K562 (cell line): ENCODE results near the gene ABHD16A. TPM values are rescaled to one million over a fixed set of nuclear protein-coding genes. Genes with fewer than 3 reads are reported as not detected.

Source experiments
- BCL6 ChIP-seq: fragments of 250-450 bp; sonication (Bioruptor Pico); IDR thresholded peaks from 2 replicates; pipeline ENCODE4 v1.4.0; 2020
- CHD7 ChIP-seq: fragments of 200-600 bp; sonication (generic); IDR thresholded peaks from one replicate; pipeline ENCODE4 v1.6.1; 2012; ENCODE audit warnings: mild to moderate bottlenecking, low read depth, low read length, inconsistent platforms
- HMGXB4 ChIP-seq: sonication (generic); formaldehyde crosslinking; IDR thresholded peaks from 2 replicates; pipeline ENCODE4 v1.8.1; 2023; ENCODE audit warnings: mild to moderate bottlenecking, missing genetic modification reagents
- MITF ChIP-seq: IDR thresholded peaks from 2 replicates; pipeline ENCODE4 v1.6.1; 2014; ENCODE audit warnings: antibody characterized with exemption
- NBN ChIP-seq: fragments of 450-650 bp; IDR thresholded peaks from 2 replicates; pipeline ENCODE4 v1.6.1; 2016; ENCODE audit warnings: low read depth, mild to moderate bottlenecking
- POLR3G ChIP-seq: IDR thresholded peaks from 2 replicates; pipeline ENCODE4 v1.6.1; 2011; ENCODE audit not compliant: insufficient read length, insufficient replicate concordance; ENCODE audit errors: extremely low read depth
- SOX6 ChIP-seq: fragments of 450-650 bp; IDR thresholded peaks from 2 replicates; pipeline ENCODE4 v1.6.1; 2014; ENCODE audit warnings: mild to moderate bottlenecking
- THRAP3 ChIP-seq: fragments of 450-650 bp; IDR thresholded peaks from 2 replicates; pipeline ENCODE4 v1.6.1; 2016; ENCODE audit warnings: mild to moderate bottlenecking, inconsistent platforms, borderline replicate concordance
- ZNF436 ChIP-seq: fragments of 250-450, 450-650 bp; sonication (Bioruptor Pico); formaldehyde crosslinking; IDR thresholded peaks from 2 replicates; pipeline ENCODE4 v1.7.0; 2020; ENCODE audit warnings: mild to moderate bottlenecking
- ZNF444 ChIP-seq: fragments of 250-450 bp; sonication (Bioruptor Pico); IDR thresholded peaks from 2 replicates; pipeline ENCODE4 v1.4.0; 2020; ENCODE audit warnings: mild to moderate bottlenecking, moderate library complexity
- ZNF589 ChIP-seq: fragments of 200-800 bp; sonication (Bioruptor generic); IDR thresholded peaks from 2 replicates; pipeline ENCODE4 v1.6.1; 2016; ENCODE audit warnings: low read depth, missing genetic modification characterization, missing compliant biosample characterization
- polyA plus RNA-seq, 8 experiments: library from polyadenylated mRNA; depleted of rRNA in 4 of 8; stranded (reverse) in 5 of 8; unstranded in 3 of 8; fragments of >200 nt; fragmentation: Nextera tagmentation in 2 of 8; fragmentation: Illumina TruSeq in 1 of 8; extraction: Ambion mirVana in 2 of 8; extraction: Trizol in 1 of 8; gene quantifications; 2 replicates each; pipeline versions ENCODE4 v1.2.1 to v1.2.3, GENCODE V29; 2011 to 2014; ENCODE audit warnings: inconsistent platforms in 1 of 8, missing spikeins in 1 of 8
- total RNA-seq, 7 experiments: library from RNA; depleted of rRNA in 6 of 7; stranded (reverse); fragments of >200 nt in 6 of 7; fragmentation: Illumina TruSeq in 2 of 7; extraction: Trizol in 2 of 7; gene quantifications; 2 replicates each; pipeline versions ENCODE4 v1.2.1 to v1.2.3, GENCODE V29; 2011 to 2021; ENCODE audit warnings: low replicate concordance in 1 of 7

Gene ABHD16A
- total and polyA plus RNA-seq, 9 of the 15 experiments (the other 6 are each of a cell fraction or from before 2014, with no cell fraction given) = 25.8 to 120 (median 81.6) TPM

GRCh38 chr6:31664790-31665500 lies 38.2 kb downstream of the ABHD16A start, which contains the start of gene GPANK1 (continued):
- peak; percentile 71 for TF ChIP-seq CHD7
- no peak for TF ChIP-seq BCL6
- no peak for TF ChIP-seq MITF
- TF ChIP-seq SOX6 = peak; percentile 82
- no peak for TF ChIP-seq THRAP3
- TF ChIP-seq ZNF444 (CRISPR knock-in tag) = no peak; the same call in 1 of the 2 replicates
- TF ChIP-seq HMGXB4 = no peak; the same call in 1 of the 2 replicates
- 0 out of 2 replicates have a peak, but pooled peaks have one; percentile 14 for TF ChIP-seq NBN
- TF ChIP-seq ZNF436 (CRISPR knock-in tag) = no peak
- TF ChIP-seq POLR3G = no peak
- no peak for TF ChIP-seq ZNF589 (CRISPR knock-in tag)
